ENCODE measurements around the gene RETREG1.

RETREG1 gene

GRCh38 chr5:16578474-16578883, 38.3 kb downstream of the RETREG1 start:
- no peaks in the 10 kb centered on the region for H3K79me2 ChIP-seq (ENCODE audit: insufficient read depth, low read length)
- no peak overlapping the region for H2AFZ ChIP-seq (ENCODE audit: low read length)
- no peaks in the 10 kb centered on the region for H3K36me3 ChIP-seq (ENCODE audit: insufficient read depth, low read length)
- no peaks in the 10 kb centered on the region for H3K9me3 ChIP-seq (ENCODE audit: insufficient read depth, low read depth, low read length)
- H3K9me2 ChIP-seq (replicated peaks; ENCODE audit: low read depth, low read length), result no peaks in the 10 kb centered on the region
- H3K4me2 ChIP-seq (ENCODE audit: low read depth, low read length, poor library complexity, severe bottlenecking), result no peak overlapping the region
- no peaks in the 10 kb centered on the region for H3F3A ChIP-seq (ENCODE audit: low read depth)
- TF ChIP-seq EZH2phosphoT487 (IDR thresholded peaks at IDR 0.05; ENCODE audit: borderline replicate concordance) (no peak), CTCF (conservative IDR thresholded peaks at IDR 0.05; ENCODE audit: low read length) (no peak)
- H3K27me3 ChIP-seq (ENCODE audit: insufficient read depth, low read length, poor library complexity, severe bottlenecking), result no peaks in the 10 kb centered on the region
- no peaks in the 10 kb centered on the region for H4K20me1 ChIP-seq (ENCODE audit: insufficient read depth, low read length, poor library complexity, severe bottlenecking)
- H3K4me3 ChIP-seq (ENCODE audit: low read length, poor library complexity, severe bottlenecking), result no peak overlapping the region
- H3K9ac ChIP-seq (ENCODE audit: low read depth, low read length, poor library complexity, severe bottlenecking), result no peak overlapping the region
- H3K4me1 ChIP-seq (ENCODE audit: insufficient read depth, low read length, poor library complexity, severe bottlenecking), result no peaks in the 10 kb centered on the region

- no peak overlapping the region for H3K4me2 ChIP-seq (ENCODE audit: low read depth, low read length, poor library complexity, severe bottlenecking)
- H4K20me1 ChIP-seq (ENCODE audit: insufficient read depth, low read length, poor library complexity, severe bottlenecking), result no peaks in the 10 kb centered on the region
- no peak overlapping the region for H3K9ac ChIP-seq (ENCODE audit: low read depth, low read length, poor library complexity, severe bottlenecking)
- H3K4me1 ChIP-seq (ENCODE audit: insufficient read depth, low read length, poor library complexity, severe bottlenecking), result no peaks in the 10 kb centered on the region
- no peak for TF ChIP-seq EZH2phosphoT487 (IDR thresholded peaks at IDR 0.05; ENCODE audit: borderline replicate concordance)
- H2AFZ ChIP-seq (ENCODE audit: low read length), result no peak overlapping the region
- H3K4me3 ChIP-seq (ENCODE audit: low read length, poor library complexity, severe bottlenecking), result no peak overlapping the region
- H3K27me3 ChIP-seq (ENCODE audit: insufficient read depth, low read length, poor library complexity, severe bottlenecking), result no peaks in the 10 kb centered on the region
- no peaks in the 10 kb centered on the region for H3K36me3 ChIP-seq (ENCODE audit: insufficient read depth, low read length)
- H3F3A ChIP-seq (ENCODE audit: low read depth), result no peaks in the 10 kb centered on the region
- H3K9me2 ChIP-seq (replicated peaks; ENCODE audit: low read depth, low read length), result no peaks in the 10 kb centered on the region
- no peaks in the 10 kb centered on the region for H3K79me2 ChIP-seq (ENCODE audit: insufficient read depth, low read length)
- no peaks in the 10 kb centered on the region for H3K9me3 ChIP-seq (ENCODE audit: insufficient read depth, low read depth, low read length)
Observed at GRCh38 chr5:16577677-16578076, 39.1 kb downstream of the RETREG1 start.

- Histone ChIP-seq H3K9ac (ENCODE audit: low read depth, low read length, poor library complexity, severe bottlenecking) (no peak overlapping the region), H3K4me2 (ENCODE audit: low read depth, low read length, poor library complexity, severe bottlenecking) (no peak overlapping the region), H3K4me1 (ENCODE audit: insufficient read depth, low read length, poor library complexity, severe bottlenecking) (no peaks in the 10 kb centered on the region)
Observed at GRCh38 chr5:16574789-16575721, 41.7 kb downstream of the RETREG1 start.

More at GRCh38 chr5:16574789-16575721, 41.7 kb downstream of the RETREG1 start:
- no peaks in the 10 kb centered on the region for H3K79me2 ChIP-seq (ENCODE audit: insufficient read depth, low read length)
- H3K4me3 ChIP-seq (ENCODE audit: low read length, poor library complexity, severe bottlenecking), result no peak overlapping the region
- TF ChIP-seq EZH2phosphoT487 (IDR thresholded peaks at IDR 0.05; ENCODE audit: borderline replicate concordance), result no peak
- TF ChIP-seq CTCF (conservative IDR thresholded peaks at IDR 0.05; ENCODE audit: low read length), result no peak
- H3K36me3 ChIP-seq (ENCODE audit: insufficient read depth, low read length), result no peaks in the 10 kb centered on the region
- H3K9me2 ChIP-seq (replicated peaks; ENCODE audit: low read depth, low read length), result no peaks in the 10 kb centered on the region
- H2AFZ ChIP-seq (ENCODE audit: low read length), result no peak overlapping the region
- H3K9me3 ChIP-seq (ENCODE audit: insufficient read depth, low read depth, low read length), result no peaks in the 10 kb centered on the region; the same call in 1 of the 2 replicates
- no peaks in the 10 kb centered on the region for H3K27me3 ChIP-seq (ENCODE audit: insufficient read depth, low read length, poor library complexity, severe bottlenecking)
- no peaks in the 10 kb centered on the region for H3F3A ChIP-seq (ENCODE audit: low read depth)
- no peaks in the 10 kb centered on the region for H4K20me1 ChIP-seq (ENCODE audit: insufficient read depth, low read length, poor library complexity, severe bottlenecking)
